Nephron (organoid): ENCODE measurements around the gene HOXA10.

Experiments
- H3K27ac Mint-ChIP-seq, 3 experiments: 2 replicates each; pipeline ENCODE4 v1.8.0; 2020; ENCODE audit warnings: mixed read lengths in 3 of 3, mild to moderate bottlenecking in 2 of 3, moderate library complexity in 1 of 3
- H3K27me3 Mint-ChIP-seq: 2 replicates; pipeline ENCODE4 v1.8.0; 2021; ENCODE audit warnings: low read depth, mild to moderate bottlenecking, moderate library complexity, mixed read lengths
- H3K36me3 Mint-ChIP-seq: 2 replicates; pipeline ENCODE4 v1.8.0; 2020; ENCODE audit warnings: low read depth, mixed read lengths
- H3K4me1 Mint-ChIP-seq: 2 replicates; pipeline ENCODE4 v1.8.0; 2020; ENCODE audit warnings: mixed read lengths
- H3K4me3 Mint-ChIP-seq, 3 experiments: 2 replicates each; pipeline ENCODE4 v1.8.0; 2020; ENCODE audit warnings: mild to moderate bottlenecking in 3 of 3, mixed read lengths in 3 of 3, moderate library complexity in 2 of 3
- H3K9me3 Mint-ChIP-seq: 2 replicates; pipeline ENCODE4 v1.8.0; 2020; ENCODE audit warnings: mixed read lengths
- TF ChIP-seq, protein P1 (sequence below), 3 experiments: fragments of 200-600 bp; sonication (generic); IDR thresholded peaks; one replicate each; pipeline ENCODE4 v1.5.0; 2021; ENCODE audit warnings: antibody characterized with exemption in 3 of 3; ENCODE audit not compliant: unreplicated experiment in 3 of 3

HOXA10 gene

DNA sequence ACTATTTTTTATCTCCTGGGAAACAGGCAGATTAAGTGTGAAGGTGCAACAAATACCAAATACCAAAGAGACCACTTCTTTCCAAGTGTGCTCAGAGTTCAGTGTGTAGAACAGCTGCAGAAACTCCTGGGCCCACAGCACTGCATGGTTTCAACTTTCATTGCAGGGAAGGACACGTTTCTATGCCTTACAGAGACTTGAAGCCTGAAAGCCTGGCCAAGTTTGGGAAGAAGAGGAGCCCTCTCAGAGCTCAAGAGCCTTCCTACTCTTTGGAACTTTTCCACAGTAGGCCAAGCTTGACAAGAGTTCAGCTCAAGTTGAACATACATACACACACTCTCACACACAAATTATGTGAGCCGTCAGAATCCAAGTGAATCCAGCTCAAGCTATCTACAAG lies 46.1 kb downstream of the HOXA10 start:
- H3K27ac Mint-ChIP-seq, result peak overlapping the region; percentile 98 to 100 (median 99)
- H3K27me3 Mint-ChIP-seq, result peaks cover 5% of the 10 kb centered on the region

DNA sequence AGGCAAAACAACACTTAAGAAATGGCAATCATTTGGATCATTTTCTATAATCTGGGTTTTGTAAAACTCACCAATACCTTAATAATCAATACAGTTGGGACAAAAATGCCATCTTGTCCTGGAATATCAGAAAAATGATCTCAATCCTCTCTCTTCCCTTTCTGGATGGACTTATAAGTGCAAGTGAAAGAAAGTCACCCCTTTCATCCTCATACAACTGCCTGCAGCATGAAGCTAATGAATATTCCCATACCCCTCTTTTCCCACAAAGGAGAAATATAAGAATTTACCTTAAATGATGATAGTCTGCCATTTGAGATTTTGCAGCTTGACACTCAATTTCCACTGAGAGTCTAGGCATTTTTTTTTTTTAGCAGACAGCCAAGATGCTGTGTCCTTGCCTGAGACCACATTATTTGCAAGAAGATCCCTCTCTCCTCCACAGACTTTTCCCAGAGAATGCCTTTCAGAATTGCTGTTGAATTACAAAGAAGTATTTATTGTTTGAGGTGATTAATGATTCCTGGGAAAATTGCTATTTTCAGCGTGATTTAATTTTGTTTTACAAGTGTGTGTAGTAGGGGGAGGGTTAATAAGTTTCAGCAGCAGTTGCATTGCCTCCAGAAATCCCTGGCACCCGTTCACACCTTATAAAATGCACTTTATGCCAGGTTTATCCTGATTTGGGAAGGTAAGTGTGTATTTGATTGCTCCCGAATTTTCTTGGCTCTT lies 47.4 kb downstream of the HOXA10 start:
- Mint-ChIP-seq H3K27me3 (peaks cover 5% of the 10 kb centered on the region), H3K36me3 (peaks cover 66% of the 10 kb centered on the region), H3K27ac (peak overlapping the region; percentile 98 to 100 (median 99)), H3K4me3 (peak overlapping the region; percentile 67 to 91 (median 83)), H3K4me1 (peaks cover 84% of the 10 kb centered on the region), H3K9me3 (no peaks in the 10 kb centered on the region)
- TF ChIP-seq, protein P1, sequence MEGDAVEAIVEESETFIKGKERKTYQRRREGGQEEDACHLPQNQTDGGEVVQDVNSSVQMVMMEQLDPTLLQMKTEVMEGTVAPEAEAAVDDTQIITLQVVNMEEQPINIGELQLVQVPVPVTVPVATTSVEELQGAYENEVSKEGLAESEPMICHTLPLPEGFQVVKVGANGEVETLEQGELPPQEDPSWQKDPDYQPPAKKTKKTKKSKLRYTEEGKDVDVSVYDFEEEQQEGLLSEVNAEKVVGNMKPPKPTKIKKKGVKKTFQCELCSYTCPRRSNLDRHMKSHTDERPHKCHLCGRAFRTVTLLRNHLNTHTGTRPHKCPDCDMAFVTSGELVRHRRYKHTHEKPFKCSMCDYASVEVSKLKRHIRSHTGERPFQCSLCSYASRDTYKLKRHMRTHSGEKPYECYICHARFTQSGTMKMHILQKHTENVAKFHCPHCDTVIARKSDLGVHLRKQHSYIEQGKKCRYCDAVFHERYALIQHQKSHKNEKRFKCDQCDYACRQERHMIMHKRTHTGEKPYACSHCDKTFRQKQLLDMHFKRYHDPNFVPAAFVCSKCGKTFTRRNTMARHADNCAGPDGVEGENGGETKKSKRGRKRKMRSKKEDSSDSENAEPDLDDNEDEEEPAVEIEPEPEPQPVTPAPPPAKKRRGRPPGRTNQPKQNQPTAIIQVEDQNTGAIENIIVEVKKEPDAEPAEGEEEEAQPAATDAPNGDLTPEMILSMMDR (IDR thresholded peaks at IDR 0.05; ENCODE audit: unreplicated experiment in 3 of 3), result no peak

More for the DNA sequence above, 46.1 kb downstream of the HOXA10 start:
- peaks cover 54% of the 10 kb centered on the region for H3K36me3 Mint-ChIP-seq
- H3K4me1 Mint-ChIP-seq, result peaks cover 86% of the 10 kb centered on the region
- H3K4me3 Mint-ChIP-seq, result peak overlapping the region; percentile 83 to 87 (median 85)
- no peaks in the 10 kb centered on the region for H3K9me3 Mint-ChIP-seq
- TF ChIP-seq, protein P1 (IDR thresholded peaks at IDR 0.05; ENCODE audit: unreplicated experiment in 3 of 3), result no peak

DNA sequence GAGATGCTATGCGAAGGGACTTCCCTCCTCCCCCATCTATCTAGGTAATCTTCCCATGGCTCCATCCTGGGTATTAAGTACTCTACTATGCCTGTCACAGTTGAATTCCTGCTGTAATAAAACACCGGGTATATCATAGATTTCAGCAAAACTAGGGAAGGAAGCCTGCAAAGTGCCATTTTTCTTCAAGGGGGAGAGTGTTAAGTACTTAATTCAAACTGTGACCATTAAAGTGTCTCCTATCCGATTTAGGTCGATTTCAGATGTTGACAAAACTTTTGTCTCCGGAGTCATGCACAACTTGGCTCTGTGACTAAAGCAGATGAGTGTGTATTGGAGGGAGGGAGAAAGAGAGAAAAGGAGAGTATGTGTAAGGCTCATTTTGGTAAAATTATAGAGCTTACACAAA lies 48.1 kb downstream of the HOXA10 start:
- peaks cover 85% of the 10 kb centered on the region for H3K4me1 Mint-ChIP-seq
- peak overlapping the region; percentile 98 to 100 (median 99) for H3K27ac Mint-ChIP-seq
- peak overlapping the region; percentile 90 to 93 (median 91) for H3K4me3 Mint-ChIP-seq
- H3K27me3 Mint-ChIP-seq, result peaks cover 5% of the 10 kb centered on the region
- TF ChIP-seq, protein P1 (IDR thresholded peaks at IDR 0.05; ENCODE audit: unreplicated experiment in 3 of 3), result no peak
- H3K9me3 Mint-ChIP-seq, result no peaks in the 10 kb centered on the region
- peaks cover 72% of the 10 kb centered on the region for H3K36me3 Mint-ChIP-seq

DNA sequence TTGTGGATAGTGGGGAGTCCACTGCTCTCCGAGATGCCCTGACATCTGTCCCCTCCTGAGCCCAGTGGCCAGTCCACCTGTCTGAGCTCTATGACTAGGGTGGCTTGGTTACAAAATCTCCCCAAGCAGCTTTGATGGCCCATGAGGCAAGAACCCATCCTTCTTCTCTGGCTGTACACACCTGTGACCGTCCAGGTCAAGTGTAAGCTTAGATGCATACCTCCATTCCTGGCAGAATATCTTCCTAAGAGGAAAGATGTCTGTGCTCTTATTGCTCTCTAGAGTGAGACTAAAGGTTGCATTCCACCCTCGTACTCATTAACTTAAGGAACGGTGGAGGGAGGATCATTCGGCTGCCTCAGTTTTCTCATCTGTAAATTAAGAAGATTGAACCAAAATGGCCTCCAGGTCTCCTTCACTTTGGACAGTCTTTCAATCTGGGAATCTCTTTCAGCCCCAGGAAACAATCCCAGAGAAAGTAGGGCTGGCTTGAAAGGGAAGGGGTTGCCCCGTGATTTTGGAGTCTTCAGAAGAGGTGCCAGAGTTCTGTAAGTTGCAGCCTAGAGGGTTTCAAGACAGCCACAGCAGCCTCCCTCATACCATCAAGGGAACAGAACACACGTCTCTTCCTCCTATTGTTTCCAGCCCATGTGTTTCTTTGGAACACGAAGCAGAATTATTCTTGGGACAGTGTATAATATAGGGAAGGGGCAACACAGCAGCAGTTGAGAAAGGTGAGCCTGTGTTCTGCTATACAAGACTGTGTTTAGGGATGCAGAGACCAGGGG lies 49.0 kb downstream of the HOXA10 start:
- peaks cover 94% of the 10 kb centered on the region for H3K4me1 Mint-ChIP-seq
- H3K4me3 Mint-ChIP-seq, result peak overlapping the region; percentile 90 to 93 (median 91)
- H3K9me3 Mint-ChIP-seq, result no peaks in the 10 kb centered on the region
- peaks cover 80% of the 10 kb centered on the region for H3K36me3 Mint-ChIP-seq
- peak overlapping the region; percentile 98 to 100 (median 99) for H3K27ac Mint-ChIP-seq
- TF ChIP-seq, protein P1 (IDR thresholded peaks at IDR 0.05; ENCODE audit: unreplicated experiment in 3 of 3), result no peak
- H3K27me3 Mint-ChIP-seq, result peaks cover 5% of the 10 kb centered on the region

DNA sequence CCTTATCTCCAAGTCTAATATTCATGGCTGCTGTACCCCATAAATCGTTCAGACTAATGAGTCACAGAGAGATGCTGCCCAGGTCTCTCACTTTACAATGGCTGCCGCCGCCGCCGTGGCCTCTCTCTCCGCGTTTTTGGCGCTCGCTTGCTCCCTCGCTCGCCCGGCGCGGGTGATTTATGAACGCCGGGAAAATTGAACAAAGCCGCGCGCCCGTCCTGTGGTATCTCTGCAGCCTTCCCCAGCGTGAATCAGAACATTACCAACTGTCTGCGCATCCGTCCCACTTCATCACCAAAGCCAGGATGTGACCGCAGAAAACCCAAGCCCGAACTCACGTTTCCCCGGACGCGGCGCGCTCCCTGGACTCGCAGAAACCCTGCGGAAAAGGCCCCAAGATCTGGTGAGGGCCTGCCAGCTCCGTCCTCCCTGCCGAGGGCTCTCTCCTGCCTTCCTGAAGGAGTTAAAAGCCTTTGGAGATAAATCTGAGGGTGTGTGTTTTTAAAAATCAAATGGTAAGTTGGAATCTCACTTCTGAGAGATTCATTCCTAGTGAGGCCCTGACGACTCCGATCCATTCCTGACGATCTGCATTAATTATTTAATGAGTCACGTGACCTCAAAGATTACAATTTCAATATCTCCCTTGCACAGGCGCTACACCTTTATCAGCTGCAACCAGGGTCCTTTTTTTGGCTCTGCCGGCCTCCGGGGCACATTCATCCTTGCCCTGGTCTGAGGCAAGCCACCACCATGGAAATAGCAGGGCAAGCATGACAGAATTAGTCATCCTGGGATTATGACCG lies 49.8 kb downstream of the HOXA10 start:
- H3K4me3 Mint-ChIP-seq, result peak overlapping the region; percentile 90 to 93 (median 91)
- peaks cover 87% of the 10 kb centered on the region for H3K36me3 Mint-ChIP-seq
- peak overlapping the region; percentile 98 to 100 (median 99) for H3K27ac Mint-ChIP-seq
- H3K9me3 Mint-ChIP-seq, result no peaks in the 10 kb centered on the region
- TF ChIP-seq, protein P1 (IDR thresholded peaks at IDR 0.05; ENCODE audit: unreplicated experiment in 3 of 3), result no peak
- peaks cover 98% of the 10 kb centered on the region for H3K4me1 Mint-ChIP-seq
- peaks cover 5% of the 10 kb centered on the region for H3K27me3 Mint-ChIP-seq
